ENCODE data around the gene NRIP1.

NRIP1 gene

DNA sequence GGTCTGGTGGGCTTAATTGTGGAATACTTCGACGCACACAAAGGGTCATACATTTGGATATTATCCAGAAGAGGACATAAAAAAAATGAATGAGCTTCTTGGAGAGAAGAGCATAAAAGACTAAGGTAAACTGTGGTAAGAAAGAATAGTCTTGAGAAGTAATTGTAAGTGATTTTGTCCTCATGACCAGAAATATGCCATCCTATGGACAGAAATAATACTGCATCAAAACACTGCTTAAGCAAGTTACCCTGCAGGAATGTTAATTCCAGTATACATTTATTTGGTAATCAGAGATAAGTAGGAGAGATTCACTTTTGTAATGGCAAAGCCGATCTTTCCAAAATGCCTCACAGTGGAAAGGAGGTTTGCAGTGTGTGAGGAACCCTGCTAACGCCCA lies 111.9 kb downstream of the NRIP1 start:
- Histone ChIP-seq H3K56ac (ENCODE audit: low read length) (no peak overlapping the region), H3K4me1 (ENCODE audit: control insufficient read depth, low read depth, low read length) (no peaks in the 10 kb centered on the region), H3K27me3 (ENCODE audit: insufficient read depth, low read length, poor library complexity) (no peaks in the 10 kb centered on the region), H3K4me2 (ENCODE audit: low read length) (no peak overlapping the region), H3K9ac (ENCODE audit: low read length) (no peak overlapping the region), H2BK120ac (ENCODE audit: low read depth, low read length) (no peak overlapping the region), H3K4ac (ENCODE audit: low read depth, low read length) (no peak overlapping the region), H3K23ac (ENCODE audit: low read length) (no peak overlapping the region), H4K5ac (ENCODE audit: low read length) (no peak overlapping the region), H3K4me3 (ENCODE audit: low read length) (no peak overlapping the region), H3K79me1 (ENCODE audit: low read length) (no peaks in the 10 kb centered on the region), H3K79me2 (ENCODE audit: control insufficient read depth, insufficient read depth, low read length) (no peaks in the 10 kb centered on the region), H2BK15ac (replicated peaks; ENCODE audit: low read depth) (no peak overlapping the region), H4K8ac (ENCODE audit: low read depth, low read length) (no peak overlapping the region), H3K27ac (ENCODE audit: low read depth, low read length) (no peak overlapping the region), H3K36me3 (ENCODE audit: control insufficient read depth, insufficient read depth, low read length) (no peaks in the 10 kb centered on the region), H3K18ac (ENCODE audit: low read length) (no peak overlapping the region), H2BK5ac (ENCODE audit: low read length) (no peak overlapping the region), H2AK5ac (ENCODE audit: low read length) (no peak overlapping the region)
- WGBS (ENCODE audit: extremely low coverage, insufficient coverage, low lambda C conversion rate): no CpG with 5 or more reads among the region's 4 CpGs
- peak; percentile 4 for DNase-seq

DNA sequence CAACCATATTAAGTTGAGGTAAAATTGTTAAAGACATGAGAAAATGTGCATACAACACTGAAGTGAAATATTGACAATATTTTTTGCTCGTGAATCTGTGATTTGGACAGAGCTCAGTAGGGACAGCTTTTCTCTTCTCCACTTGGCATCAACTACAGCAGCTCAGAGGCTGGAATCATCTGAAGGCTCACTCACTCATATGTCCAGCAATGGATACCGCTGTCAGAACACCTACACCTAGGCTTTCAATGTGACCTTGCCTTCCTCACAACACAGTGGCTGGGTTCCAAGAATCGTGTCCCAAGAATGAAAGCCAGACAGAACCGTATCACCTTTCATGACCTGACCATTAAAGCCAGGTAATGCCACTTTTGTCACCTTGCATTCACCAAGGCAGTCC lies 115.2 kb downstream of the NRIP1 start:
- no peak overlapping the region for H2AK5ac ChIP-seq (ENCODE audit: low read length)
- H2BK15ac ChIP-seq (replicated peaks; ENCODE audit: low read depth): no peak overlapping the region
- H3K4me3 ChIP-seq (ENCODE audit: low read length): no peak overlapping the region
- H4K8ac ChIP-seq (ENCODE audit: low read depth, low read length): no peak overlapping the region
- H3K27me3 ChIP-seq (ENCODE audit: insufficient read depth, low read length, poor library complexity): no peaks in the 10 kb centered on the region
- no peak overlapping the region for H3K18ac ChIP-seq (ENCODE audit: low read length)
- no peak overlapping the region for H3K4me2 ChIP-seq (ENCODE audit: low read length)
- no peaks in the 10 kb centered on the region for H3K79me1 ChIP-seq (ENCODE audit: low read length)
- no CpG with 5 or more reads among the region's 4 CpGs for WGBS (ENCODE audit: extremely low coverage, insufficient coverage, low lambda C conversion rate)
- no peaks in the 10 kb centered on the region for H3K79me2 ChIP-seq (ENCODE audit: control insufficient read depth, insufficient read depth, low read length)
- H2BK120ac ChIP-seq (ENCODE audit: low read depth, low read length): no peak overlapping the region
- no peak for DNase-seq
- peak overlapping the region; percentile 5 for H4K5ac ChIP-seq (ENCODE audit: low read length)
- no peak overlapping the region for H3K56ac ChIP-seq (ENCODE audit: low read length)
- H3K27ac ChIP-seq (ENCODE audit: low read depth, low read length): no peak overlapping the region
- H3K36me3 ChIP-seq (ENCODE audit: control insufficient read depth, insufficient read depth, low read length): no peaks in the 10 kb centered on the region
- no peak overlapping the region for H3K23ac ChIP-seq (ENCODE audit: low read length)
- no peak overlapping the region for H3K9ac ChIP-seq (ENCODE audit: low read length)
- no peaks in the 10 kb centered on the region for H3K4me1 ChIP-seq (ENCODE audit: control insufficient read depth, low read depth, low read length)
- H2BK5ac ChIP-seq (ENCODE audit: low read length): no peak overlapping the region
- no peak overlapping the region for H3K4ac ChIP-seq (ENCODE audit: low read depth, low read length)

DNA sequence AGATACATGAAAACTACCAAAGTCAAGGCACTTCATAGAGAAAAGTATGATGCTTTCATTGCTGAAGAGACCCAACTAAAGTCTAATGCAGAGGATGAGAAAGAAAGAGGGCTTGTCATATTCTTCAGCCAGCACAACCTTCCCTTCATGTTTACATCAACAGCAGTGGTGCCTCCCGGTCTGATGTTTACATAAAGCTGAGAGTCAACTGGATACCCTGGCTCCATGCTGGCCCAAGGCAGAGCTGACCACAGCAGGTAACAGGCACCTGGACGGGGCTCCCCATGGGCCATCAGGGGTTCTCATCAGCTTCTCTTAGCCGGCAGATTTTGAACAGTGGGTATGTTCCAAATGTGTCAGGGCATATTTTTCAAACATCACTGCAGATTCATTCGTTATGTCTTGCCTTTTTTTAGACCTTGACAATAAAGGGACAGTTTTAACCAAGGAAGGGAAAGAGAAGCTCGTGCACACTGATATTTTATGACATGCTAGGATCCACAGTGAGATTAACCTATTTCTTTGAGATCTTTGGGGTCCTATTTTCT lies 117.1 kb downstream of the NRIP1 start:
- H3K4me1 ChIP-seq (ENCODE audit: control insufficient read depth, low read depth, low read length): no peaks in the 10 kb centered on the region
- no peak overlapping the region for H3K4me2 ChIP-seq (ENCODE audit: low read length)
- H3K79me1 ChIP-seq (ENCODE audit: low read length): no peaks in the 10 kb centered on the region
- H3K23ac ChIP-seq (ENCODE audit: low read length): no peak overlapping the region
- no peaks in the 10 kb centered on the region for H3K36me3 ChIP-seq (ENCODE audit: control insufficient read depth, insufficient read depth, low read length)
- H2BK15ac ChIP-seq (replicated peaks; ENCODE audit: low read depth): no peak overlapping the region
- no peak overlapping the region for H2BK5ac ChIP-seq (ENCODE audit: low read length)
- H3K9ac ChIP-seq (ENCODE audit: low read length): no peak overlapping the region
- H3K27me3 ChIP-seq (ENCODE audit: insufficient read depth, low read length, poor library complexity): no peaks in the 10 kb centered on the region
- H3K27ac ChIP-seq (ENCODE audit: low read depth, low read length): no peak overlapping the region
- H3K56ac ChIP-seq (ENCODE audit: low read length): no peak overlapping the region
- no CpG with 5 or more reads among the region's 5 CpGs for WGBS (ENCODE audit: extremely low coverage, insufficient coverage, low lambda C conversion rate)
- H3K4ac ChIP-seq (ENCODE audit: low read depth, low read length): no peak overlapping the region
- H2AK5ac ChIP-seq (ENCODE audit: low read length): no peak overlapping the region
- no peak overlapping the region for H3K4me3 ChIP-seq (ENCODE audit: low read length)
- H4K8ac ChIP-seq (ENCODE audit: low read depth, low read length): no peak overlapping the region
- no peaks in the 10 kb centered on the region for H3K79me2 ChIP-seq (ENCODE audit: control insufficient read depth, insufficient read depth, low read length)
- peak; percentile 4 for DNase-seq
- no peak overlapping the region for H3K18ac ChIP-seq (ENCODE audit: low read length)
- no peak overlapping the region for H4K5ac ChIP-seq (ENCODE audit: low read length)
- no peak overlapping the region for H2BK120ac ChIP-seq (ENCODE audit: low read depth, low read length)

DNA sequence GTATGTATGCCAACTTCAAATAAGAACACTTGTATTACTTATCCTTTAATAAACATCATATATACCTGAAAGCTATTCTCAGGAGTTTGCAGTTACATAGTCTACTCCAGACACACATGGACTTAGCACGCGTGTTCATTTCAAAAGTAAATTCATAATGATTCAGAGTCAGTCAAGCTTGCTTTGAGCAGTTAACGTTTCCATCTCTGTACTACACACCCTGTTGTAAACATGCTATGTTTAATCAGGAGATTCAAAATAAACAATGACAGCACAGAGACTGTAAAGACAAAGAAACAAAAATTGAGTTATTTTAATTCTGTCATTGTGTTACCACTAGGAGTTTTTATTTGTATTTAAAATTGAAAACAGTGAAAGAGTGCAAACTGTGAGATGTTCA lies 119.6 kb downstream of the NRIP1 start:
- Histone ChIP-seq H3K23ac (ENCODE audit: low read length) (no peak overlapping the region), H3K56ac (ENCODE audit: low read length) (no peak overlapping the region), H3K36me3 (ENCODE audit: control insufficient read depth, insufficient read depth, low read length) (no peaks in the 10 kb centered on the region), H3K27me3 (ENCODE audit: insufficient read depth, low read length, poor library complexity) (no peaks in the 10 kb centered on the region), H3K4me2 (ENCODE audit: low read length) (no peak overlapping the region), H3K9ac (ENCODE audit: low read length) (no peak overlapping the region), H2BK120ac (ENCODE audit: low read depth, low read length) (no peak overlapping the region), H3K18ac (ENCODE audit: low read length) (no peak overlapping the region), H3K4me1 (ENCODE audit: control insufficient read depth, low read depth, low read length) (no peaks in the 10 kb centered on the region), H2BK15ac (replicated peaks; ENCODE audit: low read depth) (no peak overlapping the region), H2AK5ac (ENCODE audit: low read length) (no peak overlapping the region), H3K4me3 (ENCODE audit: low read length) (no peak overlapping the region), H2BK5ac (ENCODE audit: low read length) (no peak overlapping the region), H3K79me2 (ENCODE audit: control insufficient read depth, insufficient read depth, low read length) (no peaks in the 10 kb centered on the region), H3K27ac (ENCODE audit: low read depth, low read length) (no peak overlapping the region), H3K79me1 (ENCODE audit: low read length) (no peaks in the 10 kb centered on the region), H4K5ac (ENCODE audit: low read length) (no peak overlapping the region), H4K8ac (ENCODE audit: low read depth, low read length) (no peak overlapping the region), H3K4ac (ENCODE audit: low read depth, low read length) (no peak overlapping the region)
- DNase-seq: no peak
- WGBS (ENCODE audit: extremely low coverage, insufficient coverage, low lambda C conversion rate): no CpG with 5 or more reads among the region's 3 CpGs

DNA sequence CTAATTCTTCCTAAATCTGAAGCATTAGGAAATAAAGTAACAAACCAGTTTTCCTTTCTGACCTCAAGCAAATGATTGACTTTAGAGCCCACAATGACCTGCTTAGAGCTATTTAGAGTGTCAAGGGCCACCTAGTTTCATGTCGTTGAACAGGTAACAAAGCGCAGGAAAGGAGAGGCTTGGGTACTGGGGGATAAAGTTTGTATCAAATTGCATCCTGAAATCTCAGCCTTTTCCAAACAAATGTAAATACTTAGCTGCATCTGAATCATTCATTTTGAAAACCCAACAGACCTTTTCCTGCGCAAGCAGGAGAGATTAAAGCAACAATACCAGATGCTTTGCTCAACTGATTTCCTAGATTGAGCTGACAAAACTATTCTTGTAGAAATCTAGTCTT lies 121.2 kb downstream of the NRIP1 start:
- Histone ChIP-seq H3K4ac (ENCODE audit: low read depth, low read length) (no peak overlapping the region), H3K56ac (ENCODE audit: low read length) (no peak overlapping the region), H3K36me3 (ENCODE audit: control insufficient read depth, insufficient read depth, low read length) (no peaks in the 10 kb centered on the region), H2BK120ac (ENCODE audit: low read depth, low read length) (no peak overlapping the region), H3K27me3 (ENCODE audit: insufficient read depth, low read length, poor library complexity) (no peaks in the 10 kb centered on the region), H4K8ac (ENCODE audit: low read depth, low read length) (no peak overlapping the region), H3K4me2 (ENCODE audit: low read length) (no peak overlapping the region), H2AK5ac (ENCODE audit: low read length) (no peak overlapping the region), H3K23ac (ENCODE audit: low read length) (no peak overlapping the region), H2BK15ac (replicated peaks; ENCODE audit: low read depth) (no peak overlapping the region), H3K4me1 (ENCODE audit: control insufficient read depth, low read depth, low read length) (no peaks in the 10 kb centered on the region), H3K79me1 (ENCODE audit: low read length) (no peaks in the 10 kb centered on the region), H3K79me2 (ENCODE audit: control insufficient read depth, insufficient read depth, low read length) (no peaks in the 10 kb centered on the region), H2BK5ac (ENCODE audit: low read length) (no peak overlapping the region), H3K18ac (ENCODE audit: low read length) (no peak overlapping the region), H3K9ac (ENCODE audit: low read length) (no peak overlapping the region), H3K4me3 (ENCODE audit: low read length) (no peak overlapping the region), H4K5ac (ENCODE audit: low read length) (no peak overlapping the region), H3K27ac (ENCODE audit: low read depth, low read length) (no peak overlapping the region)
- no CpG with 5 or more reads among the region's 3 CpGs for WGBS (ENCODE audit: extremely low coverage, insufficient coverage, low lambda C conversion rate)
- no peak for DNase-seq

DNA sequence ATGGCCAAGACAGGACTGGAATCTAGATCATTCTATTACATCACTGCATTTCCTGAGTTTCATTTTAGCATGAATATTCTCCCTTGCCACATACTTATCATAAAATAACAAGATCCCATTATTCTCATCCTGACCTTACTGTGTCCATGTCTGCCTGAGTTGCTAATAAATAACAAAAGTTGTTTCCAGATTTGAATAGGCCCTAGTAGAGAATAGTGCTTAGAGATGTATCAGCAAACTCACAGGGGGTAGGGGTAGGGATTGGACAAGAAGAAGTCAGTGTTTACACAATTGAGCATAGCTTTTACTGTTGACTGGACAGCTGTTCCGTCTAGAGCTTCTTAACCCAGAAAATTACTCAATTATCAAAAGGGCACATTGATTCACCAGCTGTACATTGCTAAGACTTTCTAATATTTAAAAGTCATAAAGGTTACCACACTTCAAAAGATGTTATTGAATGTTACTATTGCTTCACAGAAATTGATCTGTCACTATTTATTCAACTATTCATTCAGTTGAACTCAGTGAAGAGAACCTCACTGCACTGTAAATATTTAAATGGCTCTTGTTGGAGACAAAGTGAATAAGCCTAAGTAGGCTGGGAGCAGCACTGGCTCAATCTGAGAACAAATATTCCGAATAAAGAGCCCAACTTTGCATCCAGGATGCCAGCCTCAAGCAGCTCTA lies 121.9 kb downstream of the NRIP1 start:
- Histone ChIP-seq H4K8ac (ENCODE audit: low read depth, low read length) (no peak overlapping the region), H2AK5ac (ENCODE audit: low read length) (no peak overlapping the region), H3K4me2 (ENCODE audit: low read length) (no peak overlapping the region), H2BK15ac (replicated peaks; ENCODE audit: low read depth) (no peak overlapping the region), H3K9ac (ENCODE audit: low read length) (no peak overlapping the region), H3K4ac (ENCODE audit: low read depth, low read length) (no peak overlapping the region), H3K4me1 (ENCODE audit: control insufficient read depth, low read depth, low read length) (no peaks in the 10 kb centered on the region), H3K79me2 (ENCODE audit: control insufficient read depth, insufficient read depth, low read length) (no peaks in the 10 kb centered on the region), H4K5ac (ENCODE audit: low read length) (no peak overlapping the region), H3K18ac (ENCODE audit: low read length) (no peak overlapping the region), H3K56ac (ENCODE audit: low read length) (no peak overlapping the region), H3K4me3 (ENCODE audit: low read length) (no peak overlapping the region), H2BK5ac (ENCODE audit: low read length) (no peak overlapping the region), H3K36me3 (ENCODE audit: control insufficient read depth, insufficient read depth, low read length) (no peaks in the 10 kb centered on the region), H3K79me1 (ENCODE audit: low read length) (no peaks in the 10 kb centered on the region), H3K27ac (ENCODE audit: low read depth, low read length) (no peak overlapping the region), H3K23ac (ENCODE audit: low read length) (no peak overlapping the region), H3K27me3 (ENCODE audit: insufficient read depth, low read length, poor library complexity) (no peaks in the 10 kb centered on the region), H2BK120ac (ENCODE audit: low read depth, low read length) (no peak overlapping the region)
- WGBS (ENCODE audit: extremely low coverage, insufficient coverage, low lambda C conversion rate): no CpG with 5 or more reads among the region's 2 CpGs
- no peak for DNase-seq
